MG63 (cell line): ENCODE measurements around the gene MARCHF3. TPM values are rescaled to one million over a fixed set of nuclear protein-coding genes. Genes with fewer than 3 reads are reported as not detected.

Experiments
- total RNA-seq: library from RNA; depleted of rRNA; stranded (reverse); fragments of >200 nt; shearing (Covaris generic); gene quantifications from 2 replicates; pipeline ENCODE4 v1.2.3, GENCODE V29; 2014; ENCODE audit warnings: low replicate concordance; rRNA removed

The MARCHF3 gene
- total RNA-seq, 1 experiment from 2014 or later, result 5.2 TPM

Other genes with a start within 250 kb of the MARCHF3 start
- 2.5 and 12.2 TPM in 2 replicates for gene C5orf63, start 42.9 kb upstream of the MARCHF3 start, total RNA-seq